MM.1S (cell line): ENCODE results near the gene RFESD.

ENCODE experiments used
- EZH2 ChIP-seq: fragments of 300-600 bp; sonication (generic); optimal IDR thresholded peaks from 2 replicates; pipeline ENCODE3; 2017; ENCODE audit warnings: low read depth, mild to moderate bottlenecking, antibody characterized with exemption, low read length, mixed read lengths
- EZH2phosphoT487 ChIP-seq: fragments of 300-600 bp; sonication (generic); IDR thresholded peaks from 2 replicates; pipeline ENCODE4 v1.6.1; 2018; ENCODE audit warnings: antibody characterized with exemption, low read length
- TF ChIP-seq, protein P1 (sequence below): fragments of 300-600 bp; sonication (generic); IDR thresholded peaks from 2 replicates; pipeline ENCODE4 v1.5.1; 2016; ENCODE audit warnings: antibody characterized with exemption, low read length, mixed read lengths

DNA sequence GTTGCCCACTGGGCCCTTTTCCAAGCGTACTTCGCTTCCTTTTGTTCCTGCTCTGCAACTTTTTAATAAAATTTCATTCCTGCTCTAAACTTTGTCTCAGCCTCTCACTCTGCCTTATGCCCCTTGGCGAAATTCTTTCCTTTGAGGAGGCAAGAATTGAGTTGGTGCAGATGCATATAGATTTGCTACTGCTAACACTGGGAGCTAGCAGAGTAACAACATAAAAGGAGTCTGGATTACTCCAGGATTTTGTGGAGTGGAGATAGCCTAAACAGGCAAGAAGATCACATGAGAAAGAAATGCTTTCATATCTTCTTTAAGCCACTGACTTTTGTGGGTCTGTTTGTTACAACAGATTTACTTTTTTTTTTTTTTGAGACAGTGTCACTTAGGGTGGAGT lies 12.9 kb upstream of the RFESD start:
- TF ChIP-seq, protein P1, sequence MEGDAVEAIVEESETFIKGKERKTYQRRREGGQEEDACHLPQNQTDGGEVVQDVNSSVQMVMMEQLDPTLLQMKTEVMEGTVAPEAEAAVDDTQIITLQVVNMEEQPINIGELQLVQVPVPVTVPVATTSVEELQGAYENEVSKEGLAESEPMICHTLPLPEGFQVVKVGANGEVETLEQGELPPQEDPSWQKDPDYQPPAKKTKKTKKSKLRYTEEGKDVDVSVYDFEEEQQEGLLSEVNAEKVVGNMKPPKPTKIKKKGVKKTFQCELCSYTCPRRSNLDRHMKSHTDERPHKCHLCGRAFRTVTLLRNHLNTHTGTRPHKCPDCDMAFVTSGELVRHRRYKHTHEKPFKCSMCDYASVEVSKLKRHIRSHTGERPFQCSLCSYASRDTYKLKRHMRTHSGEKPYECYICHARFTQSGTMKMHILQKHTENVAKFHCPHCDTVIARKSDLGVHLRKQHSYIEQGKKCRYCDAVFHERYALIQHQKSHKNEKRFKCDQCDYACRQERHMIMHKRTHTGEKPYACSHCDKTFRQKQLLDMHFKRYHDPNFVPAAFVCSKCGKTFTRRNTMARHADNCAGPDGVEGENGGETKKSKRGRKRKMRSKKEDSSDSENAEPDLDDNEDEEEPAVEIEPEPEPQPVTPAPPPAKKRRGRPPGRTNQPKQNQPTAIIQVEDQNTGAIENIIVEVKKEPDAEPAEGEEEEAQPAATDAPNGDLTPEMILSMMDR: no peak
- TF ChIP-seq EZH2 (no peak), EZH2phosphoT487 (no peak)
